Kidney (tissue), 14 donors: ENCODE data around the gene PRKCZ. TPM values are rescaled to one million over a fixed set of nuclear protein-coding genes. Genes with fewer than 3 reads are reported as not detected.
A peak's percentile ranks its signal among the peaks of the same experiment; 100 is the strongest.

Experiments
- DNase-seq, 5 donors: peaks; one replicate each; pipeline ENCODE4 v3.0.0-alpha.2; 2013 to 2020
- FAIRE-seq: peaks from 2 replicates; lab custom pipeline; 2012; peaks lifted over from hg19 to GRCh38; lab: Jason Lieb, UNC
- H3K27ac ChIP-seq, 2 donors: one replicate each; pipeline ENCODE4 v1.7.0; 2013; ENCODE audit warnings: low read depth in 2 of 2, low read length in 2 of 2, inconsistent platforms in 1 of 2
- H3K27me3 ChIP-seq: one replicate; pipeline ENCODE4 v1.7.1; 2013; ENCODE audit warnings: low read length, inconsistent platforms; ENCODE audit not compliant: control insufficient read depth, insufficient read depth
- H3K36me3 ChIP-seq, 3 donors: one replicate each; pipeline versions ENCODE4 v1.7.0 to v1.7.1; 2013; ENCODE audit warnings: low read length in 3 of 3, control low read depth in 1 of 3, inconsistent platforms in 1 of 3; ENCODE audit not compliant: insufficient read depth in 3 of 3, control insufficient read depth in 2 of 3
- H3K4me1 ChIP-seq, 3 donors: one replicate each; pipeline versions ENCODE4 v1.7.0 to v1.7.1; 2013; ENCODE audit warnings: low read length in 3 of 3, inconsistent platforms in 1 of 3, low read depth in 1 of 3; ENCODE audit not compliant: control insufficient read depth in 2 of 3, insufficient read depth in 2 of 3
- H3K4me3 ChIP-seq, 3 donors: one replicate each; pipeline versions ENCODE4 v1.7.0 to v1.8.1; 2013; ENCODE audit warnings: low read length in 3 of 3, control low read depth in 1 of 3, inconsistent platforms in 1 of 3
- H3K9ac ChIP-seq, 3 donors: one replicate each; pipeline versions ENCODE4 v1.7.0 to v1.7.1; 2013; ENCODE audit warnings: low read length in 3 of 3, control low read depth in 1 of 3, inconsistent platforms in 1 of 3
- H3K9me3 ChIP-seq, 3 donors: one replicate each; pipeline versions ENCODE4 v1.7.0 to v1.7.1; 2013; ENCODE audit warnings: low read length in 3 of 3, control low read depth in 1 of 3, inconsistent platforms in 1 of 3; ENCODE audit not compliant: control insufficient read depth in 2 of 3, insufficient read depth in 1 of 3
- CTCF ChIP-seq: IDR thresholded peaks from 3 replicates; pipeline ENCODE4 v1.5.1; 2012; ENCODE audit warnings: mild to moderate bottlenecking, moderate library complexity, borderline replicate concordance; ENCODE audit not compliant: insufficient read depth; ENCODE audit errors: extremely low read depth
- intact Hi-C: fragments of 100-400 bp; cut with DNase I; formaldehyde crosslinking; loops from one replicate; pipeline ENCODE4 v1.11.1; 2022
- polyA plus RNA-seq: library from polyadenylated mRNA; stranded (reverse); fragments of 350-450 nt; fragmentation: Illumina TruSeq; extraction: RNeasy Lipid Tissue Mini Kit (QIAGEN cat#74804); gene quantifications from one replicate; pipeline ENCODE4 v1.2.3, GENCODE V29; 2014; ENCODE audit warnings: low read depth, low replicate concordance; ENCODE audit not compliant: insufficient read depth
- total RNA-seq: library from RNA; stranded (reverse); fragmentation: NEBNext Ultra II Directional; extraction: Animal tissue kit (Norgen Biotek cat#: 25700); gene quantifications from one replicate; pipeline ENCODE4 v1.2.1, GENCODE V29; 2021
- donor health status: control.
- donor health status: control.
- donor health status: control.
- donor health status: control.
- donor health status: control.
- donor health status: DM: yes; HTN: yes; CAD: no.
- donor health status: Normal renal cell carcinoma (clear cell type).

PRKCZ gene
- total and polyA plus RNA-seq, 2 donors from 2014 or later = 24.7 to 42.4 TPM

DNA sequence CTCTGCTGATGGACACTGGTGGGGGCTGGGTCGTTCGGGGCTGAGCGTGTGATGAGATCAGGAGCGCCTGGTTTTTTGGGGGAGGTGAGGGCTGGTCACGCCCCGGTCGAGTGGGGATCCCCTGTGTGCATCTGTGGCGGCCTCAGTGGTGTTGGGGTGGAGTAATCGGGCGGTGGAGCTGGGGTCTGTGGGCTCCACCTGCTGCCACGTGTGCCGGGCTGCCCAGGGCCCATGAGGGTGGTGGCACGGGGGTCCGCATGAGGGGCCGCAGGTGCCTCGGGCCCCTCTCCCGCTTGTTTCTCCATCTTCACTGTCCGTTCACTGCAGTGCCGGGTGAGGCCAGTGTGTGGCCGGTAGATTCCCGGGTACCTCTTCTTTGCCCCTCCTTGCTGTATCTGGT, 17.2 kb downstream of the PRKCZ start:
- no peaks in the 10 kb centered on the region for H3K4me1 ChIP-seq
- H3K36me3 ChIP-seq = peaks cover 0 to 3% (median 0%) of the 10 kb centered on the region in 3 donors
- H3K27me3 ChIP-seq = no peaks in the 10 kb centered on the region
- no peak overlapping the region for H3K9ac ChIP-seq
- H3K27ac ChIP-seq = no peak overlapping the region
- H3K9me3 ChIP-seq = peaks cover 0 to 4% (median 0%) of the 10 kb centered on the region in 3 donors
- FAIRE-seq (no peak), DNase-seq (peak in 1 of 5 donors; percentile 60)
- intact Hi-C loops = no loop called here
- no peak overlapping the region for H3K4me3 ChIP-seq
- no peak for TF ChIP-seq CTCF

- H3K36me3 ChIP-seq = peaks cover 0 to 3% (median 0%) of the 10 kb centered on the region in 3 donors
- FAIRE-seq = no peak
- no peak overlapping the region for H3K9ac ChIP-seq
- intact Hi-C loops = no loop called here
- no peaks in the 10 kb centered on the region for H3K4me1 ChIP-seq
- TF ChIP-seq CTCF = no peak
- DNase-seq = peak in 1 of 5 donors; percentile 69
- peaks cover 0 to 4% (median 0%) of the 10 kb centered on the region in 3 donors for H3K9me3 ChIP-seq
- no peak overlapping the region for H3K4me3 ChIP-seq
- H3K27ac ChIP-seq = no peak overlapping the region
- no peaks in the 10 kb centered on the region for H3K27me3 ChIP-seq
These were observed 17.8 kb downstream of the PRKCZ start for GRCh38 chr1:2067981-2068380.

GRCh38 chr1:2068951-2069350, 18.7 kb downstream of the PRKCZ start:
- intact Hi-C loops = no loop called here
- peaks cover 0 to 4% (median 0%) of the 10 kb centered on the region in 3 donors for H3K9me3 ChIP-seq
- no peaks in the 10 kb centered on the region for H3K27me3 ChIP-seq
- no peak overlapping the region for H3K27ac ChIP-seq
- no peak overlapping the region for H3K9ac ChIP-seq
- DNase-seq = no peak
- H3K4me1 ChIP-seq = peaks cover 0 to 2% (median 0%) of the 10 kb centered on the region in 3 donors
- H3K4me3 ChIP-seq = no peak overlapping the region
- peaks cover 0 to 3% (median 0%) of the 10 kb centered on the region in 3 donors for H3K36me3 ChIP-seq
- FAIRE-seq = no peak
- TF ChIP-seq CTCF = no peak

GRCh38 chr1:2070016-2070415, 19.8 kb downstream of the PRKCZ start:
- H3K9me3 ChIP-seq = peaks cover 0 to 4% (median 0%) of the 10 kb centered on the region in 3 donors
- no peak for FAIRE-seq
- no peak for TF ChIP-seq CTCF
- H3K4me3 ChIP-seq = no peak overlapping the region
- no peak overlapping the region for H3K27ac ChIP-seq
- DNase-seq = no peak
- peaks cover 0 to 2% (median 0%) of the 10 kb centered on the region in 3 donors for H3K4me1 ChIP-seq
- intact Hi-C loops = no loop called here
- peaks cover 2% of the 10 kb centered on the region for H3K27me3 ChIP-seq
- peaks cover 0 to 3% (median 0%) of the 10 kb centered on the region in 3 donors for H3K36me3 ChIP-seq
- H3K9ac ChIP-seq = no peak overlapping the region
